GM21515 (cell line): ENCODE results near the gene MED28.
"Not testable (repeated sequence)": the region's sequence is repeated elsewhere in the genome, so short reads cannot be mapped to it uniquely, and the experiment has no call there.

Source experiments
- ATAC-seq: cut with Tn5 transposase; IDR thresholded peaks from one replicate; pipeline ENCODE4 v1.9.1; 2021; ENCODE audit not compliant: unreplicated experiment

Gene MED28, protein sequence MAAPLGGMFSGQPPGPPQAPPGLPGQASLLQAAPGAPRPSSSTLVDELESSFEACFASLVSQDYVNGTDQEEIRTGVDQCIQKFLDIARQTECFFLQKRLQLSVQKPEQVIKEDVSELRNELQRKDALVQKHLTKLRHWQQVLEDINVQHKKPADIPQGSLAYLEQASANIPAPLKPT

DNA sequence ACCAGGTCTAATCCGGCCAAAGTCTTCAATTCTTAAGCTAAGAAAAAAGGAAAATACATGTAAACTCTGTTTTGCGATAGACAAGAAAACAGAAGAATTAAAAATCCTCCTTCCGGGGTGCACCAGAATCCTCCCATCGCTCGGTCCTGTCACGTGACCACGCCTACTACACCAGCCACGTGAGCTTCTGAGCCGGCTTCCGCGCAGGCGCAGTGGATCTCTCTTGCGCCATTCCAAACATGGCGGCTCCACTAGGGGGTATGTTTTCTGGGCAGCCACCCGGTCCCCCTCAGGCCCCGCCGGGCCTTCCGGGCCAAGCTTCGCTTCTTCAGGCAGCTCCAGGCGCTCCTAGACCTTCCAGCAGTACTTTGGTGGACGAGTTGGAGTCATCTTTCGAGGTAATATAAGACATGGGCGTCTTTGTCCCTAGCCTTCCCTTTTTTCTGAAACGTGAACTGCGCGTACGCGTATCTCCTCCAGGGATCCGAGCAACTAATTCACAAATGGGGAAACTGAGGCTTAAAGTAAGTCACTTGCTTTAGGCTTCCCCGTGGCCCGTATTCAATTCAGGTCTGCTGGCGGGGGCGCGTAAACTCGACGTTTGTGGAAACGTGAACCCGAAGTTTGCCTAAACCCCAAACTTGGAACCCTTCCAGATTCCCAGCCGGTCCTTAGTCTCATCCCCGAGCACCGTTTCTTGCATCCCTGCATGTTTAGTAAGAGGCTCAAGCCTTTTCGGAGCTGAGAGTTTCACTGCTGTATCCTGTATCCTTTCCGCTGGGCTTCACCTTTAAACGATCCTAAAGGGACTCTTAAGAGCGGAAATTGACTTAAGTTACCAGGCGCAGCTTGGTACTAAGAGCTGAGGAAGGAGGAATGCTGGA lies at the start of gene MED28:
TSS of gene MED28 (plus strand) at position 226 of the 884 bp plus-strand sequence. CDS start at position 240, 14 bp downstream.
- peak; percentile 95 for ATAC-seq

DNA sequence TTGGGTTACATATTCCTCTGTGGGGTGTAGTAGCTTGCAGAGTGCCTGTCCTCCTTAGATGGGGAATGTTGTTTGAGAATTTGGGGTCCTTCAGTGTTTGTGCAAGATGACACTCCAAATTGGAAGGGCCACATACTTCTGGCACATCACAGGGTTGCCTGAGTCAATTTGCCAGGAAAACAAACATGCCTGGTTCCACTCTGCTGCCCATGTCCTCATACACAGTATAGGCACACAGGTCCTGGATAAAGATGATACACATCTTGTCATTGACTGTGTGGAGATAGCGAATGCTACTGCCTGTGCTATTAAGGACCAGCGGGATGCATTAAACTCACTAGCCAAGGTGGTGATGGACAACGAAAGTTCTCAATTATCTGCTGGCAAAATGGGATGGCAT lies 48.6 kb upstream of the MED28 start:
- no peak for ATAC-seq

- ATAC-seq = no peak
Measured at GRCh38 chr4:17567271-17567670, 47.2 kb upstream of the MED28 start.

DNA sequence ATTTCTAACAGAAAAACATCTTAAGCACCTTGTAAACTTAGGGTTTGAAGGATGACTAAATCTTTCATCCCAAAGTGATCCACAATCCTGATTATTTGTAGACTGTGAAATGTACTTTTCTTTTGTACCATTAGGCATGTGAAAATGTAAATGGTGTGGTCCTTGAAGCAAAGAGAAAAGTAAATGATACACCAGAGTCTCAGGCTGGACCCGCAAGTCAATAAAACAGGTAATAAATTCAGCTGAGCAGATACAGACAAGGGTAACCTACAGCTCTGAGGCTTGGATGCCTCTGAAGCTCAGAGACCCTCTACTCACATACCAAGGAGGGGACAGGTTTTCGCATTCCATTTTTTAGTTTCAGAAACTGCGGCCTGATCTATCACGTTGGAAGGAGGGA lies 40.2 kb upstream of the MED28 start:
- ATAC-seq = no peak

GRCh38 chr4:17575177-17575576 lies 39.3 kb upstream of the MED28 start:
- not testable (repeated sequence) for ATAC-seq

GRCh38 chr4:17576932-17577664 lies 37.3 kb upstream of the MED28 start, which contains the start of gene LAP3:
Gene LAP3, plus strand, starts transcription at chr4:17577198. Its CDS starts 268 bp downstream, at chr4:17577466.
- ATAC-seq = peak; percentile 87

GRCh38 chr4:17577665-17578481 lies 36.6 kb upstream of the MED28 start:
- peak; percentile 7 for ATAC-seq

GRCh38 chr4:17578482-17578891 lies 36.0 kb upstream of the MED28 start:
- ATAC-seq = peak; percentile 29

GRCh38 chr4:17580969-17581368 lies 33.5 kb upstream of the MED28 start:
- no peak for ATAC-seq

- no peak for ATAC-seq
Measured at GRCh38 chr4:17583276-17583675, 31.2 kb upstream of the MED28 start.

DNA sequence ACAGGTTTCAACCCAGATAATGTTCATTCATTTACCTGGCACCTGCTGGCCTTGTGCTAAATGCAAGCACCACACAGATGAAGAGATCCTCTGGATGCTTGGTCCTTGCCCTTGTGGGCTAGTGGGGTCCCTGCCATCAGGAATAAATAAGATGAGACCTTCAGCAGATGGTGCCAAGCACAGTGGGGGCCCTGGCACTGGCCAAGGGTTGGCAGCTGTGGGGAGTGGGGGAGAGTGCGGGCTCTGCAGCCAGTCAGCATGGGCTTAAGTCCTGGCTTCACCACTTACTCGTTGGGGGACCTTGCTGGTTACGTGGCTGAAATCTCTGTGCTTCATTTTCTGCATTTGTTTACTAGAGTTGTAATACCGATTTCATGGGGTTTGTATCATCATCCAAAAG lies 30.5 kb upstream of the MED28 start:
- ATAC-seq = no peak

GRCh38 chr4:17584521-17585213 lies 29.8 kb upstream of the MED28 start:
- ATAC-seq = no peak

GRCh38 chr4:17587094-17587822 lies 27.2 kb upstream of the MED28 start:
- ATAC-seq = no peak

DNA sequence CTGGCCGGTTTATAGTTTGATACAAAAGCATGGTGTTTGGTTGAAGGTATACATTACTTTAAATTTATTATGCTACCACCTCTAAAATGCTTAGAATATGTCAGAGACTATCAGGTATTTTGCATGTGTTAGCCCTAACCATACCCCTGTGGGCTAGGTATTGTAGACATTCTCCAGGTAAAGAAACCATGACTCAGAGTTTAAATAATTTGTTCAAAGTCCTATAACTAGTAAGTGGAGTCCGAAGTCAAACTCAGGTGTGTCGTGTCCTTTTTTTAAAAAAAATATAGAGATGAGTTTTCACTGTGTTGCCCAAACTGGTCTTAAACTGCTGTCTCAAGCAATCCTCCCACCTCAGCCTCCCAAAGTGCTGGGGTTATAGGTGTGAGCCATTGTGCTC lies 25.1 kb upstream of the MED28 start:
- ATAC-seq = no peak

- ATAC-seq = peak; percentile 84
Measured at GRCh38 chr4:17595471-17596005, 18.9 kb upstream of the MED28 start.

GRCh38 chr4:17597517-17597916 lies 16.9 kb upstream of the MED28 start:
- no peak for ATAC-seq

GRCh38 chr4:17599826-17600225 lies 14.6 kb upstream of the MED28 start:
- ATAC-seq = no peak

- ATAC-seq = no peak
Measured at GRCh38 chr4:17605236-17605635, 9.2 kb upstream of the MED28 start.

DNA sequence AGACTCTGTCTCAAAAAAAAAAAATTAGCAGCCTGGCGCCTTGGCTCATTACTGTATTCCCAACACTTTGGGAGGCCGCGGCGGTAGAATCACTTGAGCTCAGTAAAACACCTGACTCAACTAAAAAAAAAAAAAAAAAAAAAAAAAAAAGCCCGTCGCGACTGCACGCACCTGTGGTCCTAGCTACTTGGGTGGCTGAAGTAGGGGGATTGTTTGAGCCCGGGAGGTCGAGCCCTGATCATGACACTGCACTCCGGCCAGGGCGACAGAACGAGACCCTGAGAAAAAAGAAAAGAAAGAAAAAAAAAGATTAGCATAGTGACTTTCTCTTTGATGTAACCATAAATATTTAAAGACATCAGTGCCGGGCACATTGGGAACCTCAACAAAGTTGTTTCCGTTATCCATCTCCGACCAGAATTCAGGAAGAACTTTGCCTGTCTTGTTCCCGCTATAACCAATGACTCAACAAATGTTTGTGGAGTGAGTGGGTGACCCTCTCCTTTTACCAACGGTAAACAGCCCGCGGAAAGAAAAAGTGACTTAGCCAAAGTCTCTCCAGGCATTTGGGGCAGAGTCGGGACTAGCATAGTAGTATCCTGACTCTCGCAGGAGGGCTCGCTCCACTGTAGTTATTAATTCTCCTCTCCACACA lies 553 bp upstream of the MED28 start:
- ATAC-seq = peak; percentile 47
